DMS114 treated with DMSO at 0.1 percent for 48 hours (cell line): Measurements from ENCODE around the gene PRRG1.
"Not testable (repeated sequence)": the region's sequence is repeated elsewhere in the genome, so short reads cannot be mapped to it uniquely, and the experiment has no call there.

Source experiments
- DNase-seq: peaks from one replicate; lab custom pipeline; 2025; ENCODE audit not compliant: unreplicated experiment; lab: John Stamatoyannopoulos, UW

PRRG1 gene

DNA sequence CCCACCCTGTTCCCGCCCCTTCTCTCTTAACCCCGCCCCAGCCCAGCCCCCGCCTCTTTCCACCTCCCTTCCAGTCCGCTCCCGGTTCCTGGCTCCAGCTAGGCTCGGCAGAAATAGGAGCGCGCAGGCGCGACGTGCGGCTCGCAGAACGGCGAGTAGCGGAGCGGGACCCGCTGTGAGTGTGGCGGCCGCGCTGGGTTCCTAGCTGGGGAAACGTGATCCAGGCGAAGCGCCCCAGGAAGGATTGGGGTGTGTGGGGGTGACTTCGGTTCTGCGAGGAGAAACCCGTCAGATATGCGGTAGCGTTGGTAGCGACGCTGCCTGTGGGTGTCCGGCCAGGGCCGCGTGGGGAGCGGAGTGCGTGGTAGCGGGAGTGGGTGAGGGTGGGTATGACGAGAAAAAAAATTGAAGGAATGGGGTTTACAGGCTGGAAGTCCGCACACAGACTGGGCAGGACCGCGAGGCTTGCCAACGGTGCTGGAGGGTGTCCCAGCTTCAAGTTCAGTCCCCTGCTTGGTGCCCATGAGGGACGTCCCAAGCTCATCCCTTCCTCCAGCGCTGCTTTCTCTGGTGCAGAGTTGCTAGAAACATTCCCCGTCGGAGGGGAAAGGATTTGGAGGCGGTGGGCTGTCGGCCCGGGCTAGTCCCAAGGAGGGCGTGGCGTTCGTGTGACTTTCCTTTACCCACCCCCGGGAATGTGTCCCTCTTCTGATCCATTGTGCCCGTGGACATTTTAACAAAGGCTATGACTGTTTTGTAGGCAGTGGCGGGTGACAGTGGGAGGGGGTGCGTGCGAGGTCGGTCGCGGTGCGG, at the start of gene PRRG1:
Gene PRRG1, plus strand, starts transcription at position 144 of the 813 bp plus-strand sequence. CDS start 56,886 bp downstream, outside the sequence.
- DNase-seq, result peak; percentile 51

DNA sequence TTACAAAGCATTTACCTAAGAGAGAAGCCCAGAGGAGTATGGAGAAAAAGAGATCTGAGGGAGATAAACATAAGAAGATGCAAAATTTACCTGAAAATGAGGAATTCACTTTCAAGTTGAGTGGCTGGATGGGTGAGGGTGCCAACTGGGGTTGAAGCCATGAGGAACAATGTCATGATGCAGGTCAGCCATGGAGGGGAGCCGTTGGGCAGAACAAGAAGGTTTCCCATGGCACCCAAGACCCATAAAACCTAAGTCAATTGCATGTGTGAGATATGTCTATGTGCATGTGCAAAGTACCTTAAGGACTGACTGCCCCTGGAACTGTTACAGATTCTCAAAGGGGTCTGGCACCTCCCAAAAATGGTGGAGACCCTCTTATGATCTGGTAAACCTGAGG, 46.6 kb upstream of the PRRG1 start:
- no peak for DNase-seq

DNA sequence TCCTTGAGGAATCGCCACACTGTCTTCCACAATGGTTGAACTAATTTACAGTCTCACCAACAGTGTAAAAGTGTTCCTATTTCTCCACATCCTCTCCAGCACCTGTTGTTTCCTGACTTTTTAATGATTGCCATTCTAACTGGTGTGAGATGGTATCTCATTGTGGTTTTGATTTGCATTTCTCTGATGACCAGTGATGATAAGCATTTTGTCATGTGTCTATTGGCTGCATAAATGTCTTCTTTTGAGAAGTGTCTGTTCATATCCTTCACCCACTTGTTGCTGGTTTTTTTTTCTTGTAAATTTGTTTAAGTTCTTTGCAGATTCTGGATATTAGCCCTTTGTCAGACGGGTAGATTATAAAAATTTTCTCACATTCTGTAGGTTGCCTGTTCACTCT, 43.9 kb upstream of the PRRG1 start:
- DNase-seq, result not testable (repeated sequence)

GRCh38 chrX:37314531-37314930, 34.6 kb upstream of the PRRG1 start:
- DNase-seq, result no peak

DNA sequence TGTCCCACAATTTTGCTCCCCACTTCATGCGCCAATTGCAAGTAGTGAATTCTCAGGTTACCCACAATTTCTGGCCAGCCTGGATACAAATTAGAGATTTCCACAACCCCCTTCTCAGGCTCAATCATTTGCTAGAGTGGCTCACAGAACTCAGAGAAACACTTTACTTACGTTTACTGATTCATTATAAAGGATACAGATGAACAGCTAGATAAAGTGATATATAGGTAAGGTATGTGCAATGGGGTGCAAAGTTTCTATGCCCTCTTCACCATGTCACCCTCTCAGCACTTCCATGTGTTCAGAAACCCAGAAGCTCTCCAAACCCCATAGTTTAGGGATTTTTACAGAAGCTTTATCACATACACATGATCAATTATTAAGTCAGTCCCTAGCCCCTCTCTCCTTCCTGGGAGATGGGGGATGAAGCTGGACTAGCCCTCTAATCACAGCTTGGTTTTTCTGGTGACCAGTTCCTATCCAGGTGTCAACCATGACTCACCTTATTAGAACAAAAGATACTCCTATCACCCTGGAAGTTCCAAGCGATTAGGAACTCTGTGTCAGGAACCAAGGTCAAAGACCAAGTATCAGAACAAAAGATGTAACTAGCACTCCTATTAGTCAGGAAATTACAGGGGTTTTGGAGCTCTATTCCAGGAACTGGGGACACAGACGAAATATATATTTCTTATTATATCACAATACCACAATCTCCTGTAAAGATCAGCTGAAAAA, 33.5 kb upstream of the PRRG1 start:
- no peak for DNase-seq

GRCh38 chrX:37320541-37321203, 28.5 kb upstream of the PRRG1 start:
- DNase-seq, result no peak

DNA sequence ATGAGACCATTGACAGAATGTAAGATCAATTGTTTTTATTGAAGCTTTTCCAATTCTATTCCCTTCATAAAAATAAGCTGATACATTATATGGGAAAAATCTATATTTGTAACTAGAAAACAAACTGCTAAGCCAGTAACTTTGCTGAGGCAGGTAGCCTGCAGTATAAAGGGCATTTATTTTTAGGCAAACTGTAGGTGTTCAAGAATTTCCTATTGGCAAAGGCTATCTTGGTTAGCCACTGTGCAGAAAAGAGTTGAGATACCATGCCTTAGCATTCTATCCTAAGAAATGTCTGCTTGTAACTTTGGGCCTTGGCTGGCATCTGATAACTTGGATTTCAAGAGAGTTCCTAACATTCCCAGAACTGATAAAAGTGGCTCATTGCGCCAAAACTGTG, 18.5 kb upstream of the PRRG1 start:
- DNase-seq, result no peak

DNA sequence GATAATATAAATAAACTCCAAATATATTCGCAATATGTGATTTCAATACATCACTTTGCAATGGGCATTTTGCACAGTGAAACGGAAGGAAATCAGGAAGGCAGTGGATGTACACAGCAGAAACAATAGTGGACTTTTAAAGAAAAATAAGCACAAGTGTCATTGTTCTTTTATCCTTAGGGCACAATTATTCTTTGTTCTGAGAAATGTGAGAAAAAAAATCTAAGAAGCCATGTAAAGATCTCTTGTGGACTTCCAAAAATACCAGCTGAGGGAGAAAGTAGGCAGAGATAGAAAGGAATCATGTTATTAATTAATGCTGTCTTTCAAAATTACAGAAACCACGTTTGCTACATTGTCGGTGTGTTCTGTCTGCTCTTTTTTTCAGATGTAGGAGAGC, 17.6 kb upstream of the PRRG1 start:
- DNase-seq, result no peak

GRCh38 chrX:37332055-37332454, 17.1 kb upstream of the PRRG1 start:
- no peak for DNase-seq

GRCh38 chrX:37332987-37333658, 16.0 kb upstream of the PRRG1 start:
- no peak for DNase-seq

GRCh38 chrX:37347420-37347819, 1.7 kb upstream of the PRRG1 start:
- DNase-seq, result no peak

GRCh38 chrX:37348231-37348970, 763 bp upstream of the PRRG1 start:
- DNase-seq, result no peak

- DNase-seq, result peak; percentile 31
Measured at GRCh38 chrX:37348971-37349220, 268 bp upstream of the PRRG1 start.

DNA sequence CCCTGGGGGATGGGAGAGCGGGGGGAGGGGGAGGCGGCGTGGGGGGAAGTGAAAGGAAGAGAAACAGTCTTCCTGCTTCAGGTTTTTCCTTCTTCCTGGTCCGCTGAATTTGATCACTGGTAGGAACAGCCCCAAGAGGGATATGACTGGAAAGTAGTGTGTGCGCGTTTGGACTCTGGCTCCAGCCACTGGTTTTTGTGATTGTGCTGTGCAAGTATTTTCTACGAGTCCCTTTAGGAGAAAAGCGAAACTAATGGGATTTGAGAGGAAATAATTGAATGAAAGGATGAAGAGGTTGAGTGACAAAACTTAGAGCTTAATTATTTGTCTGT, 836 bp downstream of the PRRG1 start:
- no peak for DNase-seq

- no peak for DNase-seq
Measured at GRCh38 chrX:37353646-37354045, 4.5 kb downstream of the PRRG1 start.

GRCh38 chrX:37357436-37357835, 8.3 kb downstream of the PRRG1 start:
- no peak for DNase-seq

DNA sequence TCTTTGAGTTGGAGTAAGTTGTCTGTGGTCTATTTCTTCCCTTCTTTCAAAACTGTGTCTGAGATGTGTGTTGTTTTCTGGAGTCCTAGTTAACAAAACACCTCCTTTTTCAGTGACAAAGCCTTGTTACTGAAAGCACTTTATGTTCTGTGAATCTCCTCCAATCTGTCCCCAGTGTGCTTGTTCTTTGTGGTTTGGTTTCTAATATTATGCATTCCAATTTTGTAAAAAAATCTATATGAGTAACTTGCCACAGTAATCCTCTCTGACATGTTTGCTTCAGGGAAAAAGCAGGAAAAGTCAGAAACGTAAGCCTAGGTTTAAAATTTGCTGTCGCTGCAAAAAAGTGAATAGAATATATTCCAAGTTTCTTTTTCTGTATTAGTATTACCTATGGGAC, 12.4 kb downstream of the PRRG1 start:
- no peak for DNase-seq

DNA sequence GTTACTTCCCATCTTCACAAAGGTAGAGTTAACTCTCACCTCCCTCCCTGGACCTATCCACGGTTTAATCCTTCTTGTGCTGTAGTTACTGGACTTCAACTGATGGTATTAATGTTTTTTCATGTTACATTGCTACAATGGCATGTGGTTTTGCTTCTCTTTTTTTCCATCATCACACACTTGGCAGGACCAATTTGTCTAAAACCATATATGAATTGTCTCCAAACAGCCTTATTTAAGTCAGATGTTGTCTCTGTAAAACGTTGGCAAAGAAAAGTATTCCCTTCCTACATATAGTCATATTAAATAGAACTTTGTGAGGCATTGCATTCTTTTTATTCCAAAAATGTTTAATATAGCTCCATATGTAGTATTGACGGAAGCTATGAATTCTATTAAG, 15.5 kb downstream of the PRRG1 start:
- no peak for DNase-seq

GRCh38 chrX:37367946-37368345, 18.8 kb downstream of the PRRG1 start:
- no peak for DNase-seq

DNA sequence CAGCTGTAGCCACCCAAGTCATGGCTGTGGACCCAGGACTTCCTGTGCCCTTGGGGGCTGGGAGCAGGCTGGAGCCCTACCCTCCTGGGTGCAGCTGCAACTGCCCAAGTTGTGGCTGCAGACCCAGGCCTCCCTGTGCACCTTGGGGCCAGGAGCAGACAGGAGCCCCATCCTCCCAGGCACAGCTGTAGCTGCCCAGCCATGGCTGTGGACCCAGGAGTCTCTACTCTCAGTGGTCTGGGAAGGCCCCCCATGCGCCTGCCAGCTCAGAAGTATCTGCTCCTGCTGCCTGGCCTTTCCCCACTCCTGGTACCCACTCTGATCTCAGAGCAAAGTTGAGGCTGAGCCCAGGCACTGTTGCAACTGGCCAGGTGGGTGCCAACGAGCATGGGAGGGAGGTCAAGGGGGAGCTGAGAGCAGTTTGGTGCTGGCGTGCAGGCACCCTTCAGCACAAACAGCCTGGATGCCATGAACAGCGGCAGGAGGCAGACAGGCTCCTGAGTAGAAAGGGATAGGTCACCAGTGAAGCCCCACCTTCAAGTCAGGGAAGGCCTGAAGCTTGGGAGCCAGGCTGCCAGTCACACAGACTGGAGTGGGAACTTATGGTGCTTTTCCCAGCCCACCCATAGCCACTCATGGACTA, 21.5 kb downstream of the PRRG1 start:
- no peak for DNase-seq

GRCh38 chrX:37371578-37371991, 22.4 kb downstream of the PRRG1 start:
- no peak for DNase-seq
